GM23338 (cell line): ENCODE results near the gene ADAT3. TPM values are rescaled to one million over a fixed set of nuclear protein-coding genes. Genes with fewer than 3 reads are reported as not detected.

Experiments
- ATAC-seq: fragments of 200-7000 bp; cut with Tn5 transposase; 3 replicates; pipeline ENCODE4 v1.9.1; 2020
- DNase-seq: peaks from one replicate; pipeline ENCODE4 v3.0.0-alpha.2; 2015; ENCODE audit warnings: low spot score
- H2AFZ ChIP-seq: fragments of 200-600 bp; sonication (generic); 2 replicates; pipeline ENCODE4 v1.8.0; 2016; ENCODE audit warnings: antibody characterized with exemption, mild to moderate bottlenecking, moderate library complexity
- H3F3A ChIP-seq: fragments of 200-600 bp; sonication (generic); replicated peaks from 2 replicates; pipeline ENCODE4 v1.8.0; 2017; ENCODE audit warnings: antibody characterized with exemption, mixed run types, low read depth
- H3K27ac ChIP-seq: fragments of 200-600 bp; sonication (generic); 2 replicates; pipeline ENCODE4 v1.6.1; 2016; ENCODE audit warnings: low read depth
- H3K27me3 ChIP-seq: fragments of 200-600 bp; sonication (generic); 2 replicates; pipeline ENCODE4 v1.8.0; 2016; ENCODE audit warnings: mild to moderate bottlenecking, mixed run types, moderate library complexity; ENCODE audit not compliant: insufficient read depth
- H3K36me3 ChIP-seq: fragments of 200-600 bp; sonication (generic); 2 replicates; pipeline ENCODE4 v1.8.0; 2016; ENCODE audit warnings: mild to moderate bottlenecking; ENCODE audit not compliant: insufficient read depth
- H3K4me1 ChIP-seq: fragments of 200-600 bp; sonication (generic); 2 replicates; pipeline ENCODE4 v1.8.0; 2016; ENCODE audit warnings: mild to moderate bottlenecking, moderate library complexity; ENCODE audit not compliant: insufficient read depth
- H3K4me2 ChIP-seq: fragments of 200-600 bp; sonication (generic); 2 replicates; pipeline ENCODE4 v1.7.1; 2017; ENCODE audit warnings: mixed run types
- H3K4me3 ChIP-seq: fragments of 200-600 bp; sonication (generic); 2 replicates; pipeline ENCODE4 v1.6.1; 2016; ENCODE audit warnings: mixed run types
- H3K79me2 ChIP-seq: fragments of 200-600 bp; sonication (generic); replicated peaks from 2 replicates; pipeline ENCODE4 v1.8.0; 2017; ENCODE audit warnings: mild to moderate bottlenecking; ENCODE audit not compliant: insufficient read depth
- H3K9me2 ChIP-seq: fragments of 200-600 bp; sonication (generic); 2 replicates; pipeline ENCODE4 v1.8.0; 2017; ENCODE audit not compliant: insufficient read depth
- H4K20me1 ChIP-seq: fragments of 200-600 bp; sonication (generic); replicated peaks from 2 replicates; pipeline ENCODE4 v1.8.0; 2017; ENCODE audit warnings: mild to moderate bottlenecking; ENCODE audit not compliant: insufficient read depth
- H3K27ac Mint-ChIP-seq: 2 replicates; pipeline ENCODE4 v1.8.0; 2020; ENCODE audit warnings: inconsistent platforms, mild to moderate bottlenecking, moderate library complexity, mixed read lengths
- H3K27me3 Mint-ChIP-seq: 3 replicates; pipeline ENCODE4 v1.8.0; 2022; ENCODE audit warnings: low read depth, mild to moderate bottlenecking, moderate library complexity, mixed read lengths, inconsistent platforms; ENCODE audit not compliant: insufficient read depth, poor library complexity
- H3K36me3 Mint-ChIP-seq: 3 replicates; pipeline ENCODE4 v1.8.0; 2021; ENCODE audit warnings: low read depth, mild to moderate bottlenecking, inconsistent platforms, moderate library complexity, mixed read lengths
- H3K4me1 Mint-ChIP-seq: 3 replicates; pipeline ENCODE4 v1.8.0; 2020; ENCODE audit warnings: mild to moderate bottlenecking, inconsistent platforms, mixed read lengths
- H3K4me3 Mint-ChIP-seq: 3 replicates; pipeline ENCODE4 v1.8.0; 2021; ENCODE audit warnings: moderate library complexity, mild to moderate bottlenecking, inconsistent platforms, mixed read lengths
- H3K9me3 Mint-ChIP-seq: 3 replicates; pipeline ENCODE4 v1.8.0; 2020; ENCODE audit warnings: moderate library complexity, mild to moderate bottlenecking, inconsistent platforms, mixed read lengths
- CREB1 ChIP-seq: fragments of 250-450 bp; sonication (Bioruptor Pico); IDR thresholded peaks from 2 replicates; pipeline ENCODE4 v1.5.0; 2020; ENCODE audit warnings: low read depth, mild to moderate bottlenecking, moderate library complexity
- CTCF ChIP-seq, 2 experiments: fragments of 200-600 bp in 1 of 2; sonication (generic) in 1 of 2; conservative IDR thresholded peaks; 2 replicates each; pipeline versions ENCODE4 v1.5.1 to v1.6.1; 2016 to 2017; ENCODE audit warnings: antibody characterized with exemption in 2 of 2, low read depth in 2 of 2, mild to moderate bottlenecking in 2 of 2, moderate library complexity in 1 of 2
- EZH2 ChIP-seq: fragments of 200-600 bp; sonication (generic); IDR thresholded peaks from one replicate; pipeline ENCODE4 v1.8.0; 2017; ENCODE audit warnings: antibody characterized with exemption, mild to moderate bottlenecking, low read depth; ENCODE audit not compliant: unreplicated experiment
- EZH2phosphoT487 ChIP-seq: fragments of 200-600 bp; sonication (generic); IDR thresholded peaks from one replicate; pipeline ENCODE4 v1.8.1; 2018; ENCODE audit warnings: antibody characterized with exemption; ENCODE audit not compliant: unreplicated experiment
- JUNB ChIP-seq: IDR thresholded peaks from one replicate; pipeline ENCODE4 v1.6.1; 2016; ENCODE audit warnings: antibody characterized with exemption; ENCODE audit not compliant: unreplicated experiment
- NANOG ChIP-seq: IDR thresholded peaks from 2 replicates; pipeline ENCODE4 v1.6.1; 2016; ENCODE audit warnings: antibody characterized with exemption, borderline replicate concordance
- POLR2AphosphoS5 ChIP-seq: IDR thresholded peaks from 2 replicates; pipeline ENCODE4 v1.6.1; 2016; ENCODE audit warnings: antibody characterized with exemption, low read depth
- REST ChIP-seq: IDR thresholded peaks from one replicate; pipeline ENCODE4 v1.6.1; 2018; ENCODE audit warnings: antibody characterized with exemption; ENCODE audit not compliant: unreplicated experiment
- STAT1 ChIP-seq: IDR thresholded peaks from one replicate; pipeline ENCODE4 v1.6.1; 2016; ENCODE audit warnings: antibody characterized with exemption; ENCODE audit not compliant: unreplicated experiment
- ZNF114 ChIP-seq: fragments of 250-450 bp; sonication (Bioruptor Pico); IDR thresholded peaks from 2 replicates; pipeline ENCODE4 v1.5.0; 2020; ENCODE audit warnings: mild to moderate bottlenecking, moderate library complexity
- ZNF331 ChIP-seq: fragments of 250-450 bp; sonication (Bioruptor Pico); IDR thresholded peaks from 2 replicates; pipeline ENCODE4 v1.5.0; 2020; ENCODE audit warnings: low read depth, mild to moderate bottlenecking, moderate library complexity
- polyA plus RNA-seq: library from polyadenylated mRNA; unstranded; fragments of >200 nt; fragmentation: Nextera tagmentation; extraction: Ambion mirVana; gene quantifications from 2 replicates; pipeline ENCODE4 v1.2.1, GENCODE V29; 2016
- total RNA-seq: library from RNA; depleted of rRNA; stranded (reverse); fragments of >200 nt; shearing (Covaris generic); gene quantifications from 2 replicates; pipeline ENCODE4 v1.2.3, GENCODE V29; 2014
- TF ChIP-seq, protein P1 (sequence below): IDR thresholded peaks from 2 replicates; pipeline ENCODE4 v1.6.1; 2016; ENCODE audit warnings: antibody characterized with exemption
- TF ChIP-seq, protein P2 (sequence below): fragments of 250-450 bp; sonication (Bioruptor Pico); IDR thresholded peaks from 2 replicates; pipeline ENCODE4 v1.5.0; 2020; ENCODE audit warnings: mild to moderate bottlenecking, moderate library complexity

ADAT3 gene
- total and polyA plus RNA-seq, 2 experiments from 2014 or later, result 7.9 to 12.4 TPM

GRCh38 chr19:1955171-1956121, 50.2 kb downstream of the ADAT3 start:
- no peak overlapping the region for H3K4me3 ChIP-seq
- no peaks in the 10 kb centered on the region for H3K9me2 ChIP-seq
- H3K36me3 ChIP-seq, result no peaks in the 10 kb centered on the region; the same call in 1 of the 2 replicates
- Mint-ChIP-seq H3K27me3 (peaks cover 2% of the 10 kb centered on the region), H3K4me1 (peaks cover 10% of the 10 kb centered on the region; the same call in 2 of the 3 replicates), H3K9me3 (no peaks in the 10 kb centered on the region), H3K36me3 (peaks cover 6% of the 10 kb centered on the region; the same call in 1 of the 3 replicates), H3K27ac (no peak overlapping the region), H3K4me3 (no peak overlapping the region)
- H4K20me1 ChIP-seq, result peaks cover 31% of the 10 kb centered on the region
- H3K4me1 ChIP-seq, result no peaks in the 10 kb centered on the region; the same call in 1 of the 2 replicates
- H2AFZ ChIP-seq, result no peak overlapping the region
- no peaks in the 10 kb centered on the region for H3K27me3 ChIP-seq
- no peak for ATAC-seq
- no peak for TF ChIP-seq EZH2
- TF ChIP-seq, protein P1, sequence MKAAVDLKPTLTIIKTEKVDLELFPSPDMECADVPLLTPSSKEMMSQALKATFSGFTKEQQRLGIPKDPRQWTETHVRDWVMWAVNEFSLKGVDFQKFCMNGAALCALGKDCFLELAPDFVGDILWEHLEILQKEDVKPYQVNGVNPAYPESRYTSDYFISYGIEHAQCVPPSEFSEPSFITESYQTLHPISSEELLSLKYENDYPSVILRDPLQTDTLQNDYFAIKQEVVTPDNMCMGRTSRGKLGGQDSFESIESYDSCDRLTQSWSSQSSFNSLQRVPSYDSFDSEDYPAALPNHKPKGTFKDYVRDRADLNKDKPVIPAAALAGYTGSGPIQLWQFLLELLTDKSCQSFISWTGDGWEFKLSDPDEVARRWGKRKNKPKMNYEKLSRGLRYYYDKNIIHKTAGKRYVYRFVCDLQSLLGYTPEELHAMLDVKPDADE, result no peak
- TF ChIP-seq ZNF331 (CRISPR knock-in tag), result no peak
- TF ChIP-seq, protein P2, sequence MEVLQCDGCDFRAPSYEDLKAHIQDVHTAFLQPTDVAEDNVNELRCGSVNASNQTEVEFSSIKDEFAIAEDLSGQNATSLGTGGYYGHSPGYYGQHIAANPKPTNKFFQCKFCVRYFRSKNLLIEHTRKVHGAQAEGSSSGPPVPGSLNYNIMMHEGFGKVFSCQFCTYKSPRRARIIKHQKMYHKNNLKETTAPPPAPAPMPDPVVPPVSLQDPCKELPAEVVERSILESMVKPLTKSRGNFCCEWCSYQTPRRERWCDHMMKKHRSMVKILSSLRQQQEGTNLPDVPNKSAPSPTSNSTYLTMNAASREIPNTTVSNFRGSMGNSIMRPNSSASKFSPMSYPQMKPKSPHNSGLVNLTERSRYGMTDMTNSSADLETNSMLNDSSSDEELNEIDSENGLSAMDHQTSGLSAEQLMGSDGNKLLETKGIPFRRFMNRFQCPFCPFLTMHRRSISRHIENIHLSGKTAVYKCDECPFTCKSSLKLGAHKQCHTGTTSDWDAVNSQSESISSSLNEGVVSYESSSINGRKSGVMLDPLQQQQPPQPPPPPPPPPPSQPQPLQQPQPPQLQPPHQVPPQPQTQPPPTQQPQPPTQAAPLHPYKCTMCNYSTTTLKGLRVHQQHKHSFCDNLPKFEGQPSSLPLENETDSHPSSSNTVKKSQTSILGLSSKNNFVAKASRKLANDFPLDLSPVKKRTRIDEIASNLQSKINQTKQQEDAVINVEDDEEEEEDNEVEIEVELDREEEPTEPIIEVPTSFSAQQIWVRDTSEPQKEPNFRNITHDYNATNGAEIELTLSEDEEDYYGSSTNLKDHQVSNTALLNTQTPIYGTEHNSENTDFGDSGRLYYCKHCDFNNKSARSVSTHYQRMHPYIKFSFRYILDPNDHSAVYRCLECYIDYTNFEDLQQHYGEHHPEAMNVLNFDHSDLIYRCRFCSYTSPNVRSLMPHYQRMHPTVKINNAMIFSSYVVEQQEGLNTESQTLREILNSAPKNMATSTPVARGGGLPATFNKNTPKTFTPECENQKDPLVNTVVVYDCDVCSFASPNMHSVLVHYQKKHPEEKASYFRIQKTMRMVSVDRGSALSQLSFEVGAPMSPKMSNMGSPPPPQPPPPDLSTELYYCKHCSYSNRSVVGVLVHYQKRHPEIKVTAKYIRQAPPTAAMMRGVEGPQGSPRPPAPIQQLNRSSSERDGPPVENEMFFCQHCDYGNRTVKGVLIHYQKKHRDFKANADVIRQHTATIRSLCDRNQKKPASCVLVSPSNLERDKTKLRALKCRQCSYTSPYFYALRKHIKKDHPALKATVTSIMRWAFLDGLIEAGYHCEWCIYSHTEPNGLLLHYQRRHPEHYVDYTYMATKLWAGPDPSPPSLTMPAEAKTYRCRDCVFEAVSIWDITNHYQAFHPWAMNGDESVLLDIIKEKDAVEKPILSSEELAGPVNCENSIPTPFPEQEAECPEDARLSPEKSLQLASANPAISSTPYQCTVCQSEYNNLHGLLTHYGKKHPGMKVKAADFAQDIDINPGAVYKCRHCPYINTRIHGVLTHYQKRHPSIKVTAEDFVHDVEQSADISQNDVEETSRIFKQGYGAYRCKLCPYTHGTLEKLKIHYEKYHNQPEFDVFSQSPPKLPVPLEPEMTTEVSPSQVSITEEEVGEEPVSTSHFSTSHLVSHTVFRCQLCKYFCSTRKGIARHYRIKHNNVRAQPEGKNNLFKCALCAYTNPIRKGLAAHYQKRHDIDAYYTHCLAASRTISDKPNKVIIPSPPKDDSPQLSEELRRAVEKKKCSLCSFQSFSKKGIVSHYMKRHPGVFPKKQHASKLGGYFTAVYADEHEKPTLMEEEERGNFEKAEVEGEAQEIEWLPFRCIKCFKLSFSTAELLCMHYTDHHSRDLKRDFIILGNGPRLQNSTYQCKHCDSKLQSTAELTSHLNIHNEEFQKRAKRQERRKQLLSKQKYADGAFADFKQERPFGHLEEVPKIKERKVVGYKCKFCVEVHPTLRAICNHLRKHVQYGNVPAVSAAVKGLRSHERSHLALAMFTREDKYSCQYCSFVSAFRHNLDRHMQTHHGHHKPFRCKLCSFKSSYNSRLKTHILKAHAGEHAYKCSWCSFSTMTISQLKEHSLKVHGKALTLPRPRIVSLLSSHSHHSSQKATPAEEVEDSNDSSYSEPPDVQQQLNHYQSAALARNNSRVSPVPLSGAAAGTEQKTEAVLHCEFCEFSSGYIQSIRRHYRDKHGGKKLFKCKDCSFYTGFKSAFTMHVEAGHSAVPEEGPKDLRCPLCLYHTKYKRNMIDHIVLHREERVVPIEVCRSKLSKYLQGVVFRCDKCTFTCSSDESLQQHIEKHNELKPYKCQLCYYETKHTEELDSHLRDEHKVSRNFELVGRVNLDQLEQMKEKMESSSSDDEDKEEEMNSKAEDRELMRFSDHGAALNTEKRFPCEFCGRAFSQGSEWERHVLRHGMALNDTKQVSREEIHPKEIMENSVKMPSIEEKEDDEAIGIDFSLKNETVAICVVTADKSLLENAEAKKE (CRISPR knock-in tag), result no peak
- TF ChIP-seq NANOG, result no peak
- no peak for TF ChIP-seq CTCF (conservative IDR thresholded peaks at IDR 0.05; ENCODE audit: low read depth in 2 of 2)
- TF ChIP-seq EZH2phosphoT487, result no peak
- TF ChIP-seq REST, result no peak
- no peak for TF ChIP-seq STAT1
- no peak for TF ChIP-seq ZNF114 (CRISPR knock-in tag)
- TF ChIP-seq POLR2AphosphoS5, result no peak
- no peak for TF ChIP-seq CREB1 (CRISPR knock-in tag)
- no peak for TF ChIP-seq JUNB
- no peak overlapping the region for H3K4me2 ChIP-seq
- H3K79me2 ChIP-seq, result peaks cover 88% of the 10 kb centered on the region
- H3K27ac ChIP-seq, result no peak overlapping the region
- DNase-seq, result no peak
- H3F3A ChIP-seq, result no peaks in the 10 kb centered on the region
